Keratinocyte (primary cell): ENCODE data around the gene P3H2. TPM values are rescaled to one million over a fixed set of nuclear protein-coding genes. Genes with fewer than 3 reads are reported as not detected.

Experiments used
- DNase-seq: peaks from one replicate; pipeline ENCODE4 v3.0.0-alpha.2; 2011; ENCODE audit warnings: low read depth, missing footprints, low spot score
- FAIRE-seq: peaks from 2 replicates; lab custom pipeline; 2011; peaks lifted over from hg19 to GRCh38; lab: Jason Lieb, UNC
- H2AFZ ChIP-seq: 2 replicates; pipeline ENCODE4 v1.6.0; 2012; ENCODE audit warnings: low read length, control low read depth, inconsistent platforms; ENCODE audit not compliant: control insufficient read depth
- H3K27ac ChIP-seq: 2 replicates; pipeline ENCODE4 v1.5.1; 2011; ENCODE audit warnings: low read length; ENCODE audit not compliant: control insufficient read depth, insufficient read depth
- H3K27me3 ChIP-seq: 3 replicates; pipeline ENCODE4 v1.6.0; 2011; ENCODE audit warnings: low read length; ENCODE audit not compliant: control insufficient read depth, insufficient read depth; ENCODE audit errors: extremely low read depth
- H3K36me3 ChIP-seq, 2 experiments: 2 replicates in 1 of 2; 3 replicates in 1 of 2; pipeline ENCODE4 v1.5.1; 2011; ENCODE audit warnings: low read length in 2 of 2, mild to moderate bottlenecking in 1 of 2; ENCODE audit not compliant: control insufficient read depth in 2 of 2, insufficient read depth in 2 of 2; ENCODE audit errors: extremely low read depth in 1 of 2
- H3K4me1 ChIP-seq: 3 replicates; pipeline ENCODE4 v1.5.1; 2011; ENCODE audit warnings: low read length; ENCODE audit not compliant: control insufficient read depth, insufficient read depth; ENCODE audit errors: extremely low read depth
- H3K4me2 ChIP-seq: 3 replicates; pipeline ENCODE4 v1.6.0; 2011; ENCODE audit warnings: low read depth, low read length; ENCODE audit not compliant: control insufficient read depth, insufficient read depth; ENCODE audit errors: extremely low read depth
- H3K4me3 ChIP-seq, 3 experiments: fragments of 200-600 bp in 1 of 3; sonication (generic) in 1 of 3; 2 replicates in 2 of 3; 3 replicates in 1 of 3; pipeline ENCODE4 v1.5.1; 2011 to 2016; ENCODE audit warnings: low read length in 3 of 3, mild to moderate bottlenecking in 3 of 3, control low read depth in 2 of 3, inconsistent platforms in 1 of 3, low read depth in 1 of 3, mixed read lengths in 1 of 3, mixed run types in 1 of 3, moderate library complexity in 1 of 3; ENCODE audit not compliant: control insufficient read depth in 2 of 3, insufficient read depth in 2 of 3; ENCODE audit errors: extremely low read depth in 1 of 3
- H3K79me2 ChIP-seq: 2 replicates; pipeline ENCODE4 v1.6.0; 2012; ENCODE audit warnings: low read length; ENCODE audit not compliant: control insufficient read depth, insufficient read depth
- H3K9ac ChIP-seq: 3 replicates; pipeline ENCODE4 v1.6.0; 2011; ENCODE audit warnings: low read length; ENCODE audit not compliant: control insufficient read depth, insufficient read depth; ENCODE audit errors: extremely low read depth
- H3K9me1 ChIP-seq: 3 replicates; pipeline ENCODE4 v1.6.0; 2011; ENCODE audit warnings: low read length; ENCODE audit not compliant: control insufficient read depth, insufficient read depth; ENCODE audit errors: extremely low read depth
- H3K9me3 ChIP-seq: 2 replicates; pipeline ENCODE4 v1.5.1; 2012; ENCODE audit warnings: low read depth, low read length; ENCODE audit not compliant: control insufficient read depth
- H4K20me1 ChIP-seq: 3 replicates; pipeline ENCODE4 v1.6.0; 2011; ENCODE audit warnings: low read length; ENCODE audit not compliant: control insufficient read depth, insufficient read depth; ENCODE audit errors: extremely low read depth
- EZH2 ChIP-seq: IDR thresholded peaks from one replicate; pipeline ENCODE4 v1.6.1; 2012; ENCODE audit warnings: inconsistent platforms, mild to moderate bottlenecking, low read length, moderate library complexity
- dilution Hi-C: fragments of 300-500 bp; cut with MboI; formaldehyde crosslinking; loops from one replicate; pipeline ENCODE4 v1.7.0; 2020; ENCODE audit warnings: low sequenced_read_pairs; ENCODE audit not compliant: extremely low pct_ligation_motif_present
- polyA plus RNA-seq, 5 experiments: library from polyadenylated mRNA; depleted of rRNA in 3 of 5; stranded (reverse) in 3 of 5; stranded (forward) in 1 of 5; unstranded in 1 of 5; fragments of >200 nt; gene quantifications; 1 replicate in 1 of 5; 2 replicates in 3 of 5; 3 replicates in 1 of 5; pipeline versions ENCODE4 v1.2.1 to v1.2.3, GENCODE V29; 2011 to 2012; ENCODE audit warnings: missing spikeins in 2 of 5, low read depth in 1 of 5, low replicate concordance in 1 of 5
- TF ChIP-seq, protein P1 (sequence below), 3 experiments: IDR thresholded peaks in 1 of 3; conservative IDR thresholded peaks in 1 of 3; optimal IDR thresholded peaks in 1 of 3; 2 replicates in 2 of 3; 3 replicates in 1 of 3; pipeline versions ENCODE3 to v1.5.1; 2011; ENCODE audit warnings: low read length in 3 of 3, mild to moderate bottlenecking in 3 of 3, moderate library complexity in 2 of 3, control low read depth in 1 of 3, inconsistent platforms in 1 of 3; ENCODE audit not compliant: insufficient read depth in 2 of 3; ENCODE audit errors: extremely low read depth in 1 of 3

P3H2 gene
- polyA plus RNA-seq, 1 donor (not counting 4 experiments of a cell fraction or from before 2014, with no cell fraction given), result 115 TPM

DNA sequence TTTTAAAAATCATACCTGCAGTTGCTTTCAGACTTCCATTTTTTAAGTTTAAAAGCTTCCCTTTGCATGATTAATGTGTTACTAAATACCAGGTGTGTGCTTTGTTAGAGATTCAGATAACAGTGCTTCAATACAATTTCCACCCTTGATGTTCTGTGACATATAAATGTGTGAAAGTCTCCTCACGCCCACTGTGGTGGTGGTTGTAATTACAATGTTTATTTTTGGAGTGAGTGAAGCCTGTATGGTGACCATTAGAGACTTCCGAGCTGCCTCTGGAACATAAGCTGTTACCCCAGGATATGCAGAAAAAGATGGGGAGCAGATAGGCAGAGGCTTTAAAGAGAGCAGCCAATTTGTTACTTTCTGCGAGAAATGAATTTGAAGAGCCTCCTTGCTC is 57.2 kb downstream of the P3H2 start:
- Histone ChIP-seq H3K79me2 (peaks cover 49% of the 10 kb centered on the region), H3K9me3 (no peaks in the 10 kb centered on the region), H3K27ac (no peak overlapping the region), H3K4me3 (no peak overlapping the region), H3K27me3 (no peaks in the 10 kb centered on the region), H4K20me1 (no peaks in the 10 kb centered on the region), H3K4me1 (peaks cover 18% of the 10 kb centered on the region), H3K9me1 (peaks cover 2% of the 10 kb centered on the region), H3K4me2 (no peak overlapping the region), H3K36me3 (no peaks in the 10 kb centered on the region), H2AFZ (no peak overlapping the region), H3K9ac (no peak overlapping the region)
- FAIRE-seq (no peak), DNase-seq (no peak)
- dilution Hi-C loops, result no loop called here
- TF ChIP-seq, protein P1, sequence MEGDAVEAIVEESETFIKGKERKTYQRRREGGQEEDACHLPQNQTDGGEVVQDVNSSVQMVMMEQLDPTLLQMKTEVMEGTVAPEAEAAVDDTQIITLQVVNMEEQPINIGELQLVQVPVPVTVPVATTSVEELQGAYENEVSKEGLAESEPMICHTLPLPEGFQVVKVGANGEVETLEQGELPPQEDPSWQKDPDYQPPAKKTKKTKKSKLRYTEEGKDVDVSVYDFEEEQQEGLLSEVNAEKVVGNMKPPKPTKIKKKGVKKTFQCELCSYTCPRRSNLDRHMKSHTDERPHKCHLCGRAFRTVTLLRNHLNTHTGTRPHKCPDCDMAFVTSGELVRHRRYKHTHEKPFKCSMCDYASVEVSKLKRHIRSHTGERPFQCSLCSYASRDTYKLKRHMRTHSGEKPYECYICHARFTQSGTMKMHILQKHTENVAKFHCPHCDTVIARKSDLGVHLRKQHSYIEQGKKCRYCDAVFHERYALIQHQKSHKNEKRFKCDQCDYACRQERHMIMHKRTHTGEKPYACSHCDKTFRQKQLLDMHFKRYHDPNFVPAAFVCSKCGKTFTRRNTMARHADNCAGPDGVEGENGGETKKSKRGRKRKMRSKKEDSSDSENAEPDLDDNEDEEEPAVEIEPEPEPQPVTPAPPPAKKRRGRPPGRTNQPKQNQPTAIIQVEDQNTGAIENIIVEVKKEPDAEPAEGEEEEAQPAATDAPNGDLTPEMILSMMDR (optimal IDR thresholded peaks at IDR 0.05 in 1 of 3, IDR thresholded peaks at IDR 0.05 in 1 of 3, conservative IDR thresholded peaks at IDR 0.05 in 1 of 3; ENCODE audit: extremely low read depth in 1 of 3, insufficient read depth in 2 of 3, low read length in 3 of 3), result no peak
- no peak for TF ChIP-seq EZH2

DNA sequence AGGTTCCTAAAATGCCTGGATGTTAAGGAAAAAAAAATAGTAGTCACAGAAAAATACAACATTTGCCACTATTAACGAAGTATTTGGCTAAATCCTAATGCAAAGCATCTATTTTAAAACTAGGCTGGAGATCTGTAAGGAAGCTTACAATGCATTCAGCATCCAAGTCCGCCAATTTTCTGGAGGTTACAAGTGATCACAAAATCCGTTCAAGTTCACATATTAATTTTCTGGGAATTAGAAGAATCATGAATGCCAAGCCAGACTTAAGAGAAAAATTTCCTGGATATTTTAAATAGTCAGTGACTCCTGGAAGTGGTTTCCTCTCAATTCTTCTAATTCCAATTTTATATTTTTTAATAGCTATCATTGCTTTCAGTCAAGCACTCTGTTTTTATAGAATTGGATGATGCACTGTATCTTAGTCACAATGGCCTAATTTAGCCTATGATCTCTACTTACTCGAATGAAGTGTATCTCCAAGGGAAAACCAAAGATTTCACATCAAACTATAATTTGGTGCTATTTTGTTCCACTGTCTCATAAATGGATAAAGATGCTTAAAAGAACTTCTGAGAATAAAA is 60.4 kb downstream of the P3H2 start:
- Histone ChIP-seq H3K27me3 (no peaks in the 10 kb centered on the region), H3K4me2 (no peak overlapping the region), H3K9me3 (no peaks in the 10 kb centered on the region), H3K36me3 (no peaks in the 10 kb centered on the region), H2AFZ (no peak overlapping the region), H4K20me1 (no peaks in the 10 kb centered on the region), H3K27ac (no peak overlapping the region), H3K4me1 (peaks cover 18% of the 10 kb centered on the region), H3K4me3 (no peak overlapping the region), H3K79me2 (peaks cover 57% of the 10 kb centered on the region), H3K9me1 (peaks cover 2% of the 10 kb centered on the region), H3K9ac (no peak overlapping the region)
- TF ChIP-seq, protein P1 (optimal IDR thresholded peaks at IDR 0.05 in 1 of 3, IDR thresholded peaks at IDR 0.05 in 1 of 3, conservative IDR thresholded peaks at IDR 0.05 in 1 of 3; ENCODE audit: extremely low read depth in 1 of 3, insufficient read depth in 2 of 3, low read length in 3 of 3), result no peak
- no peak for DNase-seq
- FAIRE-seq, result peak; percentile 53
- dilution Hi-C loops, result no loop called here
